ENCODE results near the gene GLG1.
A peak's percentile ranks its signal among the peaks of the same experiment; 100 is the strongest.

GLG1 gene

GRCh38 chr16:74625500-74626350 lies 18.8 kb upstream of the GLG1 start:
- H4K20me1 ChIP-seq (ENCODE audit: insufficient read depth, low read length), result peaks cover 54% of the 10 kb centered on the region
- H3K4me3 ChIP-seq (ENCODE audit: low read depth in 1 of 2, low read length in 2 of 2), result no peak overlapping the region
- no peaks in the 10 kb centered on the region for H3K4me1 ChIP-seq (ENCODE audit: insufficient read depth, low read length)
- H2AFZ ChIP-seq (ENCODE audit: low read depth, low read length), result no peak overlapping the region
- peaks cover 100% of the 10 kb centered on the region for H3K36me3 ChIP-seq (ENCODE audit: insufficient read depth, low read length)
- TF ChIP-seq EZH2 (IDR thresholded peaks at IDR 0.05; ENCODE audit: borderline replicate concordance, low read depth, low read length, severe bottlenecking) (no peak), CTCF (IDR thresholded peaks at IDR 0.05; ENCODE audit: borderline replicate concordance, extremely low read depth, low read length, poor library complexity, severe bottlenecking) (no peak)
- no peak overlapping the region for H3K9ac ChIP-seq (ENCODE audit: low read depth, low read length)
- DNase-seq (no peak), ATAC-seq (ENCODE audit: insufficient read depth, low read depth) (no peak)
- H3K27me3 ChIP-seq (ENCODE audit: insufficient read depth, low read length, poor library complexity), result no peaks in the 10 kb centered on the region
- no peak overlapping the region for H3K4me2 ChIP-seq (ENCODE audit: insufficient read depth, low read length)
- peaks cover 15% of the 10 kb centered on the region for H3K79me2 ChIP-seq (ENCODE audit: insufficient read depth, low read length)
- no peak overlapping the region for H3K27ac ChIP-seq (ENCODE audit: low read length)
- H3K9me3 ChIP-seq (ENCODE audit: insufficient read depth, low read length, severe bottlenecking), result no peaks in the 10 kb centered on the region

GRCh38 chr16:74623839-74624235 lies 16.9 kb upstream of the GLG1 start:
- no peak overlapping the region for H3K4me2 ChIP-seq (ENCODE audit: insufficient read depth, low read length)
- peaks cover 99% of the 10 kb centered on the region for H3K36me3 ChIP-seq (ENCODE audit: insufficient read depth, low read length)
- H3K27me3 ChIP-seq (ENCODE audit: insufficient read depth, low read length, poor library complexity), result no peaks in the 10 kb centered on the region
- no peak overlapping the region for H3K4me3 ChIP-seq (ENCODE audit: low read depth in 1 of 2, low read length in 2 of 2)
- no peaks in the 10 kb centered on the region for H3K4me1 ChIP-seq (ENCODE audit: insufficient read depth, low read length)
- peaks cover 7% of the 10 kb centered on the region for H3K79me2 ChIP-seq (ENCODE audit: insufficient read depth, low read length)
- H4K20me1 ChIP-seq (ENCODE audit: insufficient read depth, low read length), result peaks cover 54% of the 10 kb centered on the region
- DNase-seq (no peak), ATAC-seq (ENCODE audit: insufficient read depth, low read depth) (no peak)
- TF ChIP-seq CTCF (IDR thresholded peaks at IDR 0.05; ENCODE audit: borderline replicate concordance, extremely low read depth, low read length, poor library complexity, severe bottlenecking) (no peak), EZH2 (IDR thresholded peaks at IDR 0.05; ENCODE audit: borderline replicate concordance, low read depth, low read length, severe bottlenecking) (no peak)
- H3K9me3 ChIP-seq (ENCODE audit: insufficient read depth, low read length, severe bottlenecking), result no peaks in the 10 kb centered on the region
- no peak overlapping the region for H3K9ac ChIP-seq (ENCODE audit: low read depth, low read length)
- H3K27ac ChIP-seq (ENCODE audit: low read length), result no peak overlapping the region
- H2AFZ ChIP-seq (ENCODE audit: low read depth, low read length), result no peak overlapping the region

- DNase-seq, result no peak
- Histone ChIP-seq H3K27me3 (ENCODE audit: insufficient read depth, low read length, poor library complexity) (no peaks in the 10 kb centered on the region), H3K4me2 (ENCODE audit: insufficient read depth, low read length) (no peak overlapping the region), H3K4me1 (ENCODE audit: insufficient read depth, low read length) (no peaks in the 10 kb centered on the region), H3K9me3 (ENCODE audit: insufficient read depth, low read length, severe bottlenecking) (no peaks in the 10 kb centered on the region), H3K27ac (ENCODE audit: low read length) (no peak overlapping the region), H4K20me1 (ENCODE audit: insufficient read depth, low read length) (peaks cover 50% of the 10 kb centered on the region), H3K79me2 (ENCODE audit: insufficient read depth, low read length) (peaks cover 2% of the 10 kb centered on the region; the same call in 1 of the 2 replicates), H3K9ac (ENCODE audit: low read depth, low read length) (no peak overlapping the region), H3K36me3 (ENCODE audit: insufficient read depth, low read length) (peaks cover 94% of the 10 kb centered on the region), H2AFZ (ENCODE audit: low read depth, low read length) (no peak overlapping the region), H3K4me3 (ENCODE audit: low read depth in 1 of 2, low read length in 2 of 2) (no peak overlapping the region)
- TF ChIP-seq CTCF (IDR thresholded peaks at IDR 0.05; ENCODE audit: borderline replicate concordance, extremely low read depth, low read length, poor library complexity, severe bottlenecking) (peak; percentile 70), EZH2 (IDR thresholded peaks at IDR 0.05; ENCODE audit: borderline replicate concordance, low read depth, low read length, severe bottlenecking) (no peak)
- 0 out of 3 replicates have a peak, but pooled peaks have one; percentile 32 for ATAC-seq (ENCODE audit: insufficient read depth, low read depth)
Observed at GRCh38 chr16:74623214-74623838, 16.4 kb upstream of the GLG1 start.

All from DND-41 (cell line).